GM13977 (cell line): Measurements from ENCODE around the gene CST9L.

Experiments used
- DNase-seq: peaks from one replicate; pipeline ENCODE4 v3.0.0; 2012; ENCODE audit warnings: low spot score
- in situ Hi-C: fragments of 300-500 bp; cut with MboI; formaldehyde crosslinking; loops from one replicate; pipeline ENCODE4 v1.12.0; 2022; ENCODE audit warnings: low sequenced_read_pairs, low pct_unique_long_range_greater_than_20kb, mixed read lengths, inconsistent platforms; ENCODE audit not compliant: unreplicated experiment
- TF ChIP-seq, protein P1 (sequence below): IDR thresholded peaks from 2 replicates; pipeline ENCODE4 v1.5.1; 2012; ENCODE audit warnings: mild to moderate bottlenecking, control low read depth; ENCODE audit not compliant: insufficient read depth; ENCODE audit errors: extremely low read depth, missing control alignments

Gene CST9L

GRCh38 chr20:23607497-23608245 lies 39.4 kb upstream of the CST9L start:
- in situ Hi-C loops: loop anchor here (10.0 kb wide), 1 partner anchor 163 kb away; no protein-coding TSS in a partner anchor
- TF ChIP-seq, protein P1, sequence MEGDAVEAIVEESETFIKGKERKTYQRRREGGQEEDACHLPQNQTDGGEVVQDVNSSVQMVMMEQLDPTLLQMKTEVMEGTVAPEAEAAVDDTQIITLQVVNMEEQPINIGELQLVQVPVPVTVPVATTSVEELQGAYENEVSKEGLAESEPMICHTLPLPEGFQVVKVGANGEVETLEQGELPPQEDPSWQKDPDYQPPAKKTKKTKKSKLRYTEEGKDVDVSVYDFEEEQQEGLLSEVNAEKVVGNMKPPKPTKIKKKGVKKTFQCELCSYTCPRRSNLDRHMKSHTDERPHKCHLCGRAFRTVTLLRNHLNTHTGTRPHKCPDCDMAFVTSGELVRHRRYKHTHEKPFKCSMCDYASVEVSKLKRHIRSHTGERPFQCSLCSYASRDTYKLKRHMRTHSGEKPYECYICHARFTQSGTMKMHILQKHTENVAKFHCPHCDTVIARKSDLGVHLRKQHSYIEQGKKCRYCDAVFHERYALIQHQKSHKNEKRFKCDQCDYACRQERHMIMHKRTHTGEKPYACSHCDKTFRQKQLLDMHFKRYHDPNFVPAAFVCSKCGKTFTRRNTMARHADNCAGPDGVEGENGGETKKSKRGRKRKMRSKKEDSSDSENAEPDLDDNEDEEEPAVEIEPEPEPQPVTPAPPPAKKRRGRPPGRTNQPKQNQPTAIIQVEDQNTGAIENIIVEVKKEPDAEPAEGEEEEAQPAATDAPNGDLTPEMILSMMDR: no peak
- no peak for DNase-seq

DNA sequence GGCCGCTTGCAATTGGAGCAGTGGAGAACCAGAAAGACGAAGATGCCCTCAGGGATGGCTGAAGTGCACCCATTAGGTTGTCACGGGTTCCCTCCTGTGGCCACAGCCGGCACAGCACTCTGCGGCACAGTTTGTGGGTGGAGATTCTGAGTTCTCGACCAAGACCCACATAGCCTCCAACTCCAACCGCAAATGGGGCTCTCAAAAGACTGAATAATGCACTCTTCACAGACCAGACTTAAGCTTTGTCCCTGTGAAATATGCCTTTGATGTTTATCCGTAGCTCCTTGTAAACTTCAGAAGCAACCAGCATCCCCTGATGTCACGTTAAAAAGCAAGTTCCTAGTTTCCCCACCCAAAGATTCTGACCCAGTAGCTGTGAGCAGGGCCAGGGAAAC lies 38.4 kb upstream of the CST9L start:
- DNase-seq: peak; percentile 86
- TF ChIP-seq, protein P1: peak; percentile 95
- in situ Hi-C loops: loop anchor here (10.0 kb wide), 1 partner anchor 162 kb away; no protein-coding TSS in a partner anchor

- no peak for DNase-seq
- TF ChIP-seq, protein P1: no peak
- in situ Hi-C loops: loop anchor here (10.0 kb wide), 1 partner anchor 161 kb away; no protein-coding TSS in a partner anchor
Observed at GRCh38 chr20:23605867-23606651, 37.8 kb upstream of the CST9L start, which contains the start of gene CST9. Gene CST9, minus strand, starts transcription at chr20:23605917. Its CDS starts 53 bp downstream, at chr20:23605864.

DNA sequence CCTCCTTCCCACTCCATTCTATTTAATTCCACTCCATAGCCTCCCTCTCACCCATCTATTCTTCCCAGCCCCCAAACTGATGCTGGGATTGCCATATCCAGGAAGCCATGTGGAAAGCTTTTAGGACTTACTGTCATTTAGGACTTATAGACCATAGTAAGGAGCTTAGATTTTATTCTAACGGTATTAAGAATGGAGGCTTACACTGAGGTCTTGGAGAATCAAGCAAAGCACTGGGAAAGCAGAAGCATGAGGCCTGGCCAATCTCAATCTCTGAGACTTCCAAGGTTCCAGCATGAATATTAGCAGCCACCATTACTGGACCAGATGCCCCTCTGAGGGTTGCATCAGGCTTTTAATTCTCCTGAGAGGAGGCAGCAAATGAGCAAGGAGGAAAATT lies 36.0 kb upstream of the CST9L start:
- DNase-seq: no peak
- TF ChIP-seq, protein P1: no peak
- in situ Hi-C loops: loop anchor here (10.0 kb wide), 1 partner anchor 160 kb away; no protein-coding TSS in a partner anchor

- in situ Hi-C loops: loop anchor here (10.0 kb wide), 1 partner anchor 159 kb away; no protein-coding TSS in a partner anchor
- DNase-seq: no peak
Observed at GRCh38 chr20:23603321-23603720, 35.0 kb upstream of the CST9L start.

DNA sequence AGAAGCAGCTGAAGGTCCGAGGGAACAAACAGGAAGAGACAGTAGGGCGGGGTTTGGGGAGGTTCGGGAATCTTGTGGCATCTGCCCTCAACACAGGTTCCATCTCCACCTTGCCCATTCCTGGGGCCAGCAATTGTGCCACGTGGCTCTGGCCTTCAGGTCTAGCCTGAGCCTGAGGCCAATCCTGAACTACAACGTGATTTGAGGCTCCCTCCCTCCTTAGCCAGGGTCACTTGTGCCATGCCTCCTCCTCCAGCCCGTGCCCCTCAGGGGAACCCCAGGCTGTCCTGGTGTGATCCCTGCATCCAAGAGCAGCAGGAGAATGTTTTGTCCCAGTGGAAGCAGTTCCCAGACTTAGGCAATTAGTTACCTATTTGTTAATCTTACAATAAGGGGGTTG lies 34.4 kb upstream of the CST9L start:
- DNase-seq: no peak
- TF ChIP-seq, protein P1: no peak
- in situ Hi-C loops: loop anchor here (10.0 kb wide), 1 partner anchor 158 kb away; no protein-coding TSS in a partner anchor

More at GRCh38 chr20:23603321-23603720, 35.0 kb upstream of the CST9L start:
- TF ChIP-seq, protein P1: no peak
